Peyer's patch (tissue), 4 donors: ENCODE results near the gene DEXI. TPM values are rescaled to one million over a fixed set of nuclear protein-coding genes. Genes with fewer than 3 reads are reported as not detected.

ENCODE experiments used
- DNase-seq, 3 donors: peaks; one replicate each; pipeline ENCODE4 v3.0.0-alpha.2; 2017 to 2019
- H3K27ac ChIP-seq, 4 donors: fragments of 200-600 bp; sonication (generic); one replicate each; pipeline ENCODE4 v1.5.1; 2016 to 2019
- H3K27me3 ChIP-seq, 2 donors: fragments of 200-600 bp; sonication (generic); one replicate each; pipeline ENCODE4 v1.5.1; 2019
- H3K36me3 ChIP-seq, 3 donors: fragments of 200-600 bp; sonication (generic); one replicate each; pipeline ENCODE4 v1.5.1; 2016 to 2019
- H3K4me1 ChIP-seq, 4 donors: fragments of 200-600 bp; sonication (generic); one replicate each; pipeline ENCODE4 v1.5.1; 2016 to 2019
- H3K4me3 ChIP-seq, 4 donors: fragments of 200-600 bp; sonication (generic); 1 replicate in 3 of 4; 2 replicates in 1 of 4; pipeline ENCODE4 v1.5.1; 2016 to 2019; ENCODE audit warnings: mild to moderate bottlenecking in 1 of 4
- H3K9me3 ChIP-seq, 4 donors: fragments of 200-600 bp; sonication (generic); one replicate each; pipeline ENCODE4 v1.5.1; 2016 to 2019; ENCODE audit warnings: mild to moderate bottlenecking in 1 of 4
- CTCF ChIP-seq, 6 experiments: fragments of 450-650 bp in 4 of 6; fragments of 200-600 bp in 2 of 6; sonication (generic) in 1 of 6; IDR thresholded peaks; one replicate each; pipeline ENCODE4 v1.5.1; 2017 to 2019; ENCODE audit warnings: antibody characterized with exemption in 6 of 6, mild to moderate bottlenecking in 3 of 6, moderate library complexity in 1 of 6
- POLR2A ChIP-seq, 2 donors: fragments of 450-650 bp; IDR thresholded peaks; one replicate each; pipeline ENCODE4 v1.5.1; 2017; ENCODE audit warnings: antibody characterized with exemption in 2 of 2, mild to moderate bottlenecking in 2 of 2, moderate library complexity in 2 of 2
- total RNA-seq, 4 donors: library from RNA; depleted of rRNA; stranded (reverse); fragments of >200 nt; gene quantifications; one replicate each; pipeline ENCODE4 v1.1.0, GENCODE V29; 2016

DEXI gene
- total RNA-seq, 4 donors from 2014 or later = 39.8 to 69.3 (median 60.9) TPM

DNA sequence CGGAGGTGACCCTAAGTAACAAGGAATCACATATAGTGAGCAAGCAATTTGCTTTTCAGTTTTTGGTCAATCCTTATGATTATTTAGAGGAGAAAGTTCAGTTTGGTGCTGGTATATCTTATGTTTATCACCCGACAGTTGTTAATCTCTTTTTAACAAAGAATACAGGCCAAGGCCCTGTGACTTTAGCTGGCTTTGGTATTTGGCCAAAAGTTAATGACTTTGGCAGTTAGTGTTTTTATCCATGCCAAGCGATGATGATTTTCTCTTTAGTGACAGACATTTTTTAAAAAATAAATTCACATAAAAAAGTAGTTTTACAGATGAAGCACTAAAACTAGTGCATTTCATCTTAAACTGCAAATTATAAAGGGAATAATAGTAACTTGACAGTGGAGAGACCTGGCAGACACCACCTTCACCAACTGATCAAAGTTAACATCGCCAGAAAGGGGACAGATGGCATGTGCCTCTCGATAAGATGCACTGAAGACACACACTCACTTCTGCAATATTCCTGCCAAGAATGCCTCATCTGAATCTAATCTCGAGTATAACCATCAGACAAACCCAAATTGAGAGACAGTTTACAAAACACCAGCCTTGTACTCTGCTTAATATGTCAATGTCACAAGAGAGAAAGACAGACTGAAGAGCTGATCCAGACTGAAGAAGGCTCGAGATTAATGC is 6.9 kb downstream of the DEXI start:
- H3K9me3 ChIP-seq = no peaks in the 10 kb centered on the region
- TF ChIP-seq CTCF (IDR thresholded peaks at IDR 0.05) (no peak), POLR2A (IDR thresholded peaks at IDR 0.05) (no peak)
- peaks cover 0 to 19% (median 0%) of the 10 kb centered on the region in 3 donors for H3K36me3 ChIP-seq
- peaks cover 2 to 68% (median 27%) of the 10 kb centered on the region in 4 donors for H3K4me1 ChIP-seq
- peak overlapping the region in 1 of 4 donors; percentile 2 for H3K4me3 ChIP-seq
- no peaks in the 10 kb centered on the region for H3K27me3 ChIP-seq
- no peak for DNase-seq
- H3K27ac ChIP-seq = no peak overlapping the region

DNA sequence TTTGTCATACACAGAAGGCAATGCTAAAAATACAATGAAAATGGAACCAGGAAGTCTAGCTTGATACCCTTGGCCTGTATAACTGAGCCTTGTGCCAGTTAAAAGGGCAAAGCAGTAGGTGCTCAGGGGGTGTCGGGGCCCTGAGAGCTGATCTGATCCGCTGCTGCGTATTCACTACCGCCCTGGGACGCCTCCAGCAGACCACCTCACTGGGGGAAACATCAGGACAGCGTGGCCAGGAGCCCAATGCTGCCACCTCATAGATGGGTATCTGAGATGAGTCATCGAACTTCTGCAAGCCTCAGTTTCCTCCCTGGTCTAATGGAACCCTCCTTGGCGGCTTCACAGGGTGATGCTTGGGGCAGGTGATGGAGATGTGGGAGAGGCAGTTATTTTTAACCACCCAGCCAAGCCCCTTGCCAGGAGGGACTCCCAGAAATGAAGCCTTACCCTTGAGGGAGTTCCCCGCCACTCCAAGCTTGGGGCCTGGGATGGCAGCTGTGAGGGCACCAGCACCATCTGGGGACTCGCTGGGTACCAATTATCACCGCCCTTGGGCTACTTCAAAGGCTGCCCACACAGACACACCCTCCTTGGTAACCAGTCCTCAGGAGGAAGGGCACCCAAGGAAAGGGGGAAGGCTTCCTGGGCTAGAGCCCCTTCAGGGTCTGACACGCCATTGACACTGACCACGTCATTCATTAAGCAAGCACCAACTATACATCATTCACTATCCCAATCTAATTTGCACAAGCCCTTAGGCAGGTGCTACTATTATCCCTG is 7.8 kb downstream of the DEXI start:
- H3K4me1 ChIP-seq = peaks cover 0 to 60% (median 23%) of the 10 kb centered on the region in 4 donors
- no peak overlapping the region for H3K27ac ChIP-seq
- TF ChIP-seq CTCF (IDR thresholded peaks at IDR 0.05) = no peak
- no peak for TF ChIP-seq POLR2A (IDR thresholded peaks at IDR 0.05)
- H3K36me3 ChIP-seq = peaks cover 0 to 19% (median 0%) of the 10 kb centered on the region in 3 donors
- H3K9me3 ChIP-seq = no peaks in the 10 kb centered on the region
- H3K27me3 ChIP-seq = no peaks in the 10 kb centered on the region
- H3K4me3 ChIP-seq = no peak overlapping the region
- no peak for DNase-seq

DNA sequence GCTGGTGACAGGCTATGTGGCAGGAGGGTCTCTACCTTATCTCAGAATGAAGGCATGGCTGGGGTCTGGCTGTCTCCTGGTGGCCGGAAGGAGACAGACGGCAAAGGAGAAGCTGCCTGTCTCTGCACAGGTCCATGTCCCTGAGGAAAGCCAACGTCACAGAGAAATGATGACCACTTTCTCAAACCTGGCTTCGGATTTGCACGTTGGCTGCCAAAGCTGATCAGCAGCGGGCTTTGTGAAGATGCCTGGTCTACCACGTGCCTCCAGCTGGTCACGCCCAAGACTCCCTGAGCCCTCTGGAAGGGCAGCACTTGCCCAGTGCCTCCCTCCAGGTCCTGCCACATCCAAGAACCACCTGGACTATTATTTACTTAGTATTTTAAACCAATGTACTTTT is 8.4 kb downstream of the DEXI start:
- H3K27me3 ChIP-seq = no peaks in the 10 kb centered on the region
- DNase-seq = no peak
- peaks cover 0 to 21% (median 0%) of the 10 kb centered on the region in 3 donors for H3K36me3 ChIP-seq
- H3K4me3 ChIP-seq = no peak overlapping the region
- H3K27ac ChIP-seq = no peak overlapping the region
- no peak for TF ChIP-seq POLR2A (IDR thresholded peaks at IDR 0.05)
- no peak for TF ChIP-seq CTCF (IDR thresholded peaks at IDR 0.05)
- no peaks in the 10 kb centered on the region for H3K9me3 ChIP-seq
- peaks cover 0 to 53% (median 19%) of the 10 kb centered on the region in 4 donors for H3K4me1 ChIP-seq

GRCh38 chr16:10932959-10933710 is 9.1 kb downstream of the DEXI start:
- Histone ChIP-seq H3K27ac (no peak overlapping the region), H3K4me1 (peaks cover 0 to 46% (median 13%) of the 10 kb centered on the region in 4 donors), H3K9me3 (no peaks in the 10 kb centered on the region), H3K36me3 (peaks cover 0 to 29% (median 0%) of the 10 kb centered on the region in 3 donors), H3K27me3 (no peaks in the 10 kb centered on the region), H3K4me3 (no peak overlapping the region)
- no peak for TF ChIP-seq POLR2A (IDR thresholded peaks at IDR 0.05)
- no peak for TF ChIP-seq CTCF (IDR thresholded peaks at IDR 0.05)
- no peak for DNase-seq

GRCh38 chr16:10931977-10932632 is 10.2 kb downstream of the DEXI start:
- DNase-seq = no peak
- H3K9me3 ChIP-seq = no peaks in the 10 kb centered on the region
- peaks cover 0 to 39% (median 0%) of the 10 kb centered on the region in 3 donors for H3K36me3 ChIP-seq
- no peaks in the 10 kb centered on the region for H3K27me3 ChIP-seq
- H3K27ac ChIP-seq = no peak overlapping the region
- no peak overlapping the region for H3K4me3 ChIP-seq
- TF ChIP-seq CTCF (IDR thresholded peaks at IDR 0.05) (no peak), POLR2A (IDR thresholded peaks at IDR 0.05) (no peak)
- H3K4me1 ChIP-seq = peaks cover 0 to 36% (median 4%) of the 10 kb centered on the region in 4 donors
